HG02938 (cell line): Measurements from ENCODE around the gene UQCRQ.
"Not testable (repeated sequence)": the region's sequence is repeated elsewhere in the genome, so short reads cannot be mapped to it uniquely, and the experiment has no call there.

Experiments
- ATAC-seq: cut with Tn5 transposase; IDR thresholded peaks from one replicate; pipeline ENCODE4 v1.9.1; 2021; ENCODE audit warnings: mild to moderate bottlenecking, moderate library complexity; ENCODE audit not compliant: unreplicated experiment

UQCRQ gene

GRCh38 chr5:132832612-132833011 lies 33.8 kb upstream of the UQCRQ start:
- ATAC-seq = no peak

DNA sequence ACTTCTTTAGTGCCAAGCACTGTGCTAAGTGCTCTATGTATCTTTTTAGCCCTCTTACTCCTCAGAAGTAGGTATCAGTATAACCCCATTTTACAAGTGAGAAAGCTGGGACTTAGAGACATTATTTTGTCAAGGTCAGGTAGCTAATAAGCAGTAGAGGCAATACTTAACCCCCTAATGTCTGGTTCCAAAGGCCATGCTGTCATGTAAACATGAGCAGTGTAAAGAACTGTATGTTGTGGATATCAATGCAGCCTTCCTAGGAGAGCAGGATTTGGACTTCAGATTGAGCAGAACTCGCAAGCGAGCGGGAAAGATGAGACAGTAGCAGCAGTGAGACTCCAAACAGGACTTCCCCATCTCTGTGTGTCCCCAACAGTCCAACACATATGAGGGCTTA lies 32.4 kb upstream of the UQCRQ start:
- ATAC-seq = no peak

DNA sequence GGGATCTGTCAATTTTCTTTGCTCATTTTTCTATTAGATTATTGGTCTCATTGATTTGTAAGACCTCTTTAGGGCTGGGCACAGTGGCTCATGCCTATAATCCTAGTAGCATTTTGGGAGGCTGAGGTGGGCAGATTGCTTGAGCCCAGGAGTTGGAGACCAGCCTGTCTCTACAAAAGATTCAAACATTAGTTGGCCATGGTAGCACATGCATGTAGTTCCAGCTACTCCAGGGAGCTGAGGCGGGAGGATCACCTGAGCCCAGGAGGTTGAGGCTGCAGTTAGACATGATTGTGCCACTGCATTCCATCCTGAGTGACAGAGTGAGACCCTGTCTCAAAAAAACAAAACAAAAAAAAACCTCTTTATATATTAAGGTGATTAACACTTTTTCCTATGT lies 29.6 kb upstream of the UQCRQ start:
- no peak for ATAC-seq

- no peak for ATAC-seq
Measured at GRCh38 chr5:132837868-132838267, 28.6 kb upstream of the UQCRQ start.

- no peak for ATAC-seq
Measured at GRCh38 chr5:132838516-132839282, 27.7 kb upstream of the UQCRQ start.

GRCh38 chr5:132839426-132840301 lies 26.8 kb upstream of the UQCRQ start:
- ATAC-seq = no peak

- ATAC-seq = no peak
Measured at GRCh38 chr5:132840313-132840712, 26.1 kb upstream of the UQCRQ start.

DNA sequence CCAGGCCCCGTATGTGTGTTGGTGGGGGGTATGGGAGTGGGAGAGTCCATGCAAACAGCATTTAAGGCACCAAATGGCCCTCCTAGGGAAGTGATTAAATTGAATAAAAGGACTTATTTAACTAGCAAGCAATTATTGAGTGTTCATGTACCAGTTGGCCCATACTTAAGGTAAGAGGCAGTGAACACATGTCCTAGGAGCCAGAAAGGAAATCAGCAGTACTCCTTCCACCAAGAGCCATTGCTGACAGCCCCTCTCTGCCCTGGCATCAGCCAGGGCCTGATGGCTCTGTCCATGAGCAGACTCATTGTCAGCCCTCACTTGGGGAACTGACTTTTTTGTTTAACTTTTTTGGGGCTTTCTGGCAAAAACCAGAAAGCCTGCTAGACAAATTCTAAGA lies 25.5 kb upstream of the UQCRQ start:
- ATAC-seq = no peak

- ATAC-seq = no peak
Measured at GRCh38 chr5:132841305-132841704, 25.1 kb upstream of the UQCRQ start.

GRCh38 chr5:132848270-132848669 lies 18.2 kb upstream of the UQCRQ start:
- no peak for ATAC-seq

DNA sequence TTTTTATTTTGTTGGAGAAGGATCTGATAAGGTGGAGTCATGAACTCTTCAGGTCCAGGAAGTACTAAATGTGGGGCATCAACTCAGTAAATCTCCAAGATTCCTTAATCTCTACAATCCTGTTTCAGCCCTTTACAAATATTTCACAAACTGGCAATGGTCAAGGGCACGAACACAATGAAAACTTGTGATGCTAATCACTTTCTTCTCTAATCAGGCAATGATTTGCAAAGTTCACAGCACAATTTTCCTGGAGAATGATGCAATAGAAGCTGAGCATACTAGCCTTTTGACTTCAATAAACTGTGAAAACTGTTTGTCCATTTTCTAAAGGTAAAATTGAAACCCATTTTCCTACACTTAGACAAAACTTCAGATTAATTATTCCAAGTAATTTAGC lies 17.1 kb upstream of the UQCRQ start:
- no peak for ATAC-seq

GRCh38 chr5:132850066-132850465 lies 16.4 kb upstream of the UQCRQ start:
- ATAC-seq = no peak

- no peak for ATAC-seq
Measured at GRCh38 chr5:132853323-132853722, 13.1 kb upstream of the UQCRQ start.

DNA sequence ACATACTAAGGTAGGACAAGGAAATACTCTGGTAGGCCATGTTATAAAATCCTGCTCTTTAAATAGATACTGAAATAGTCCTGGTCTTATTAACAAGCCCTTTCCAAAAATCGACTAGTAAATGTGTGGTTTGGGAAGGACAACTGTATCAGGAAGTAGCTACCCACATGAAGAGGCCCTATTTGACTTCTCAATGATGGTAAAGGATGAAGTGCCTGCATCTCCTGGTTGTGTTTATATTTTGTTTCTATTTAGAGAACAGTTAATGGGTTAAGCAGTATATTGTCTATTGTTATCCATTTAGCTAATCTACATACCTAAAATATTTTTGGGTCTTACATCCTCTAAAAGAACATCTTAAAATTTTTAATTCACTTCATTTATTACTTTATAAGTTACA lies 12.7 kb upstream of the UQCRQ start:
- ATAC-seq = no peak

GRCh38 chr5:132854301-132854700 lies 12.1 kb upstream of the UQCRQ start:
- no peak for ATAC-seq

DNA sequence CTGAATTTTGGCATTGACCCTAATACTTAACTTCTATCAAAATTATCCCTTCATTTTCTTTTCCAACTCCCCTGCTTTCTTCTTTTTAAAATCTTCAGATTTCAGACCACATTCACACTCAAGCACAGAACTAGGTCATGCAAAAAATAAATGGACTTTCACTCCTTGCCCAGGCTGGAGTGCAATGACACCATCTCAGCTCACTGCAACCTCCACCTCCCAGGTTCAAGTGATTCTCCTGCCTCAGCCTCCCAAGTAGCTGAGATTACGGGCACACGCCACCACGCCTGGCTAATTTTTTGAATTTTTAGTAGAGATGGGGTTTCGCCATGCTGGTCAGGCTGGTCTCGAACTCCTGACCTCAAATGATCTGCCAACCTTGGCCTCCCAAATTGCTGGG lies 11.4 kb upstream of the UQCRQ start:
- ATAC-seq = not testable (repeated sequence)

GRCh38 chr5:132856011-132856410 lies 10.4 kb upstream of the UQCRQ start:
- no peak for ATAC-seq

DNA sequence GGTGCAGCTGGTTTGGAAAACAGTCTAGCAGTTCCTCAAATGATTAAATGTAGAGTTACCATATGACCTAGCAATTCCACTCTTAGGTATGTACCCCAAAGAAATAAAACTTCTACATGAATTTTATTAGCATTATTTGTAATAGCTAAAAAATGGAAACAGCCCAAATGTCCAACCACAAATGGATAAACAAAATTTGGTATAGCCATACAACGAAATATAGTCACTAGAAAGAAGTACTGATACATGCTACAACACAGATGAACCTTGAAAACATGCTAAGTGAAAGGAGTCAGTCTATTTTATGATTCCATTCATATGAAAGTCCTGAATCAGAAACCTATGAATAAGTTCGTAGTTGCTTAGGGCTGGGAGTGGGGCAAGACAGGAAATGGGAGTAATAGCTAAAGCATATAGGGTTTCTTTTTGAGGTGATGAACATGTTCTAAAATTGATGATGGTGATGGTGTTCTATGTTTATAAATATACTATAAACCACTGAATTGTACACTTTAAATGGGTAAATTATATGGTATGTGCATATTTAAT lies 6.5 kb upstream of the UQCRQ start:
- ATAC-seq = no peak

GRCh38 chr5:132860742-132861141 lies 5.7 kb upstream of the UQCRQ start:
- ATAC-seq = no peak

DNA sequence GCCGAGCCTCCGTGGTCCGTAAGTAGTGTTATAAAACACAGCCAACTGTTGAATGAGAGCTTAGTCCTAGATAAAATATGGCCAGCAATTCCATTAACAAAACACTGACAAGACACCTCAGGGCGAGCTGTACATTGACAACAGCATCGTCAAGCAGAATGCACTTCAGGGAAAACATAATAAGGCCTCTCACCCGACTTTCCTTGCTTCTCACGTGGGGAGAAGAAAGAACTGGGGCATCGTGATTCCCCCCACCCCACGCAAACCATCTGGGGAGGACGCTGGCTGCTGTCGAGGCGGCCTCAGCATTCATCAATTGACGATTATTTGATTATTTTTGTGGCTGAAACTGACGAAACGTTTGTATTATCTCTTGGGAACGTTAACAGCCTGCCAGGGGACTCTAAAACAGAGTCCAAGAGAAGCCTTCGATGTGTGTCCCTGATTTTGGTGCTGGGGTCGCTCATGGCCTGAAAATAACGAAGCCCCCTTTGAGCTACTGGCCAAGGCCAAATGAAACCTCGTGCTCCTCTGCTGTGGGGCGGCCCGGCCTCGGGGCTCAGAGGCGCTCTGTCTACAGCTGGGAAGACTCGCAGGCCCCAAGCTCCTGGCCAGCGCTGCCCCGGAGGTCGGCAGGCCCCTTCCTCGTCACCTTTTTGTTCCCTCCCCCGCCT lies 637 bp upstream of the UQCRQ start:
- ATAC-seq = peak; percentile 15

GRCh38 chr5:132867046-132867451 lies 607 bp downstream of the UQCRQ start:
- ATAC-seq = no peak
